A549 (cell line): Measurements from ENCODE around the gene NFIL3. TPM values are rescaled to one million over a fixed set of nuclear protein-coding genes. Genes with fewer than 3 reads are reported as not detected.
"Not testable (repeated sequence)": the region's sequence is repeated elsewhere in the genome, so short reads cannot be mapped to it uniquely, and the experiment has no call there.

Experiments
- ATAC-seq, 2 experiments: fragments of 200-7000 bp in 1 of 2; fragments of >200 bp in 1 of 2; cut with Nextera tagmentation in 1 of 2; cut with Tn5 transposase in 1 of 2; 3 replicates each; pipeline versions ENCODE4 v1.8.0 to v1.9.1; 2018 to 2020; ENCODE audit warnings: mild to moderate bottlenecking in 1 of 2, moderate library complexity in 1 of 2
- CTCF ChIA-PET: fragments of 300-600 bp; sonication (Branson Sonifier 250); formaldehyde crosslinking; extraction: SDS; loops from one replicate; lab custom pipeline; 2021; ENCODE audit warnings: antibody characterized with exemption, inconsistent platforms; lab: Yijun Ruan, JAX
- POLR2A ChIA-PET: fragments of 350-600 bp; formaldehyde crosslinking; extraction: SDS; loops from one replicate; lab custom pipeline; 2021; ENCODE audit warnings: antibody characterized with exemption, inconsistent platforms; lab: Yijun Ruan, JAX
- DNase-seq, 2 experiments: peaks; one replicate each; pipeline versions ENCODE4 v3.0.0 to v3.0.0-alpha.2; 2011 to 2016; ENCODE audit warnings: low read depth in 1 of 2, low spot score in 1 of 2
- FAIRE-seq: peaks from 2 replicates; lab custom pipeline; 2011; peaks lifted over from hg19 to GRCh38; lab: Jason Lieb, UNC
- H3K27ac ChIP-seq, 2 experiments: fragments of >200 bp; sonication (Bioruptor Twin); formaldehyde crosslinking; 3 replicates each; pipeline ENCODE4 v1.5.1; 2016 to 2017
- H3K4me1 ChIP-seq: fragments of >200 bp; sonication (Bioruptor Twin); formaldehyde crosslinking; 3 replicates; pipeline ENCODE4 v1.6.1; 2016
- H3K4me2 ChIP-seq: fragments of >200 bp; sonication (Bioruptor Twin); formaldehyde crosslinking; 3 replicates; pipeline ENCODE4 v1.6.1; 2016
- H3K4me3 ChIP-seq: fragments of >200 bp; sonication (Bioruptor Twin); formaldehyde crosslinking; 3 replicates; pipeline ENCODE4 v1.5.1; 2016
- H3K9me3 ChIP-seq: fragments of >200 bp; sonication (Bioruptor Twin); formaldehyde crosslinking; 3 replicates; pipeline ENCODE4 v1.6.1; 2016
- ATOH8 ChIP-seq: fragments of 250-450 bp; sonication (Bioruptor Pico); IDR thresholded peaks from 2 replicates; pipeline ENCODE4 v1.5.0; 2020; ENCODE audit warnings: low read depth, mild to moderate bottlenecking, moderate library complexity
- CEBPB ChIP-seq, 2 experiments: fragments of >200 bp in 1 of 2; sonication (Bioruptor Twin) in 1 of 2; formaldehyde crosslinking in 1 of 2; IDR thresholded peaks; 2 replicates each; pipeline ENCODE4 v1.6.1; 2012 to 2016
- EHMT2 ChIP-seq: fragments of 200-600 bp; sonication (generic); IDR thresholded peaks from 2 replicates; pipeline ENCODE4 v1.6.1; 2016; ENCODE audit warnings: antibody characterized with exemption, low read depth, mild to moderate bottlenecking, moderate library complexity
- FOSB ChIP-seq: fragments of 250-450 bp; sonication (Bioruptor Pico); IDR thresholded peaks from 2 replicates; pipeline ENCODE4 v1.5.0; 2020; ENCODE audit warnings: mild to moderate bottlenecking, moderate library complexity
- FOSL2 ChIP-seq, 2 experiments: fragments of 450-650 bp in 1 of 2; fragments of >200 bp in 1 of 2; sonication (Bioruptor Twin) in 1 of 2; formaldehyde crosslinking; IDR thresholded peaks; 2 replicates each; pipeline versions ENCODE4 v1.5.0 to v1.6.1; 2016 to 2020; ENCODE audit warnings: mild to moderate bottlenecking in 1 of 2, moderate library complexity in 1 of 2
- GATA3 ChIP-seq: IDR thresholded peaks from 2 replicates; pipeline ENCODE4 v1.6.1; 2012; ENCODE audit warnings: borderline replicate concordance
- HES2 ChIP-seq: fragments of >200 bp; sonication (Bioruptor Twin); formaldehyde crosslinking; IDR thresholded peaks from 2 replicates; pipeline ENCODE4 v1.6.1; 2016
- HMGXB4 ChIP-seq: fragments of 250-450 bp; sonication (Bioruptor Pico); IDR thresholded peaks from 2 replicates; pipeline ENCODE4 v1.5.0; 2021; ENCODE audit warnings: mild to moderate bottlenecking, moderate library complexity, borderline replicate concordance
- HOXA7 ChIP-seq: fragments of 250-450 bp; sonication (Bioruptor Pico); IDR thresholded peaks from 2 replicates; pipeline ENCODE4 v1.5.0; 2020; ENCODE audit warnings: mild to moderate bottlenecking, moderate library complexity
- KDM1A ChIP-seq: fragments of 200-600 bp; sonication (generic); IDR thresholded peaks from 2 replicates; pipeline ENCODE4 v1.6.1; 2016; ENCODE audit warnings: low read depth, mild to moderate bottlenecking
- KDM5A ChIP-seq: fragments of 200-600 bp; sonication (generic); IDR thresholded peaks from 2 replicates; pipeline ENCODE4 v1.6.1; 2016; ENCODE audit warnings: antibody characterized with exemption, mild to moderate bottlenecking
- MYC ChIP-seq: IDR thresholded peaks from 2 replicates; pipeline ENCODE4 v1.6.1; 2012; ENCODE audit warnings: mild to moderate bottlenecking, inconsistent platforms, low read length, improper control_type of control experiment, borderline replicate concordance
- PBX3 ChIP-seq: IDR thresholded peaks from 2 replicates; pipeline ENCODE4 v1.6.1; 2012
- RCOR1 ChIP-seq: fragments of 150-350 bp; IDR thresholded peaks from 2 replicates; pipeline ENCODE4 v1.6.1; 2014; ENCODE audit warnings: antibody characterized with exemption, low read length, low read depth
- REST ChIP-seq: fragments of 200-600 bp; sonication (generic); IDR thresholded peaks from 2 replicates; pipeline ENCODE4 v1.6.1; 2016; ENCODE audit warnings: antibody characterized with exemption, mild to moderate bottlenecking, moderate library complexity
- RFX5 ChIP-seq: fragments of 450-650 bp; IDR thresholded peaks from 2 replicates; pipeline ENCODE4 v1.7.1; 2014; ENCODE audit warnings: antibody characterized with exemption, mild to moderate bottlenecking, moderate library complexity
- ZC3H11A ChIP-seq: fragments of 450-650 bp; IDR thresholded peaks from 2 replicates; pipeline ENCODE4 v1.6.1; 2014; ENCODE audit warnings: antibody characterized with exemption, mild to moderate bottlenecking
- ZNF302 ChIP-seq: fragments of 250-450 bp; sonication (Bioruptor Pico); IDR thresholded peaks from 2 replicates; pipeline ENCODE4 v1.9.0; 2021; ENCODE audit warnings: inconsistent platforms, mild to moderate bottlenecking, moderate library complexity
- WGBS: methylation state at CpG from one replicate; pipeline ENCODE4 v1.1.6; 2017; ENCODE audit errors: missing lambda C conversion rate; 5-methylcytosine and 5-hydroxymethylcytosine counted together
- polyA plus RNA-seq, 4 experiments: library from polyadenylated mRNA; depleted of rRNA in 3 of 4; stranded (reverse); fragments of >200 nt; fragmentation: RNase III in 1 of 4; extraction: RNeasy Plus Mini Kit Qiagen cat#74134 plus additional on column Dnase treatment in 1 of 4; gene quantifications; 2 replicates in 3 of 4; 3 replicates in 1 of 4; pipeline ENCODE4 v1.2.3, GENCODE V29; 2011 to 2017

Gene NFIL3
- polyA plus RNA-seq, 2 of the 4 experiments (the other 2 are of a cell fraction) = 10.5 to 16.1 TPM

GRCh38 chr9:91371894-91372293 is 51.7 kb downstream of the NFIL3 start:
- Histone ChIP-seq H3K9me3 (0 out of 3 replicates have a peak, but pooled peaks cover 3% of the 10 kb centered on the region), H3K4me2 (no peak overlapping the region), H3K4me3 (no peak overlapping the region), H3K27ac (no peak overlapping the region), H3K4me1 (no peaks in the 10 kb centered on the region)
- no peak for ATAC-seq
- DNase-seq = no peak
- WGBS = 52% methylated on average over 1 of the region's 1 CpG
- CTCF ChIA-PET = interaction anchor here (0.7 to 1.9 kb wide), 4 partner anchors 11 to 457 kb away, joined by 3 to 8 read pairs (median 4); no protein-coding TSS in a partner anchor
- FAIRE-seq = no peak
- TF ChIP-seq ZNF302 (CRISPR knock-in tag) = no peak
- no peak for TF ChIP-seq HMGXB4 (CRISPR knock-in tag)
- TF ChIP-seq RCOR1 = no peak
- TF ChIP-seq FOSB (CRISPR knock-in tag) = no peak
- TF ChIP-seq KDM1A = no peak
- no peak for TF ChIP-seq ZC3H11A
- no peak for TF ChIP-seq RFX5
- no peak for TF ChIP-seq HES2
- POLR2A ChIA-PET = interaction anchor here (0.7 kb wide), 1 partner anchor 53 kb away, joined by 3 read pairs; no protein-coding TSS in a partner anchor

GRCh38 chr9:91370006-91370405 is 53.6 kb downstream of the NFIL3 start:
- POLR2A ChIA-PET, H3K4me1 ChIP-seq, H3K4me2 ChIP-seq, H3K27ac ChIP-seq, CTCF ChIA-PET, DNase-seq, H3K9me3 ChIP-seq, H3K4me3 ChIP-seq, FAIRE-seq, ATAC-seq: not testable (repeated sequence)
- 56% methylated on average over 3 of the region's 3 CpGs for WGBS

- Histone ChIP-seq H3K27ac (no peak overlapping the region), H3K4me2 (no peak overlapping the region), H3K4me3 (no peak overlapping the region), H3K4me1 (peaks cover 14% of the 10 kb centered on the region), H3K9me3 (0 out of 3 replicates have a peak, but pooled peaks cover 3% of the 10 kb centered on the region)
- ChIA-PET POLR2A (no interaction called here), CTCF (no interaction called here)
- no peak for TF ChIP-seq ATOH8 (CRISPR knock-in tag)
- no peak for TF ChIP-seq EHMT2
- TF ChIP-seq GATA3 = no peak
- no peak for TF ChIP-seq HOXA7 (CRISPR knock-in tag)
- no peak for TF ChIP-seq FOSL2 (IDR thresholded peaks at IDR 0.05)
- TF ChIP-seq FOSL2 (CRISPR knock-in tag; IDR thresholded peaks at IDR 0.05) = no peak
- TF ChIP-seq CEBPB (IDR thresholded peaks at IDR 0.05) = no peak
- no peak for TF ChIP-seq RFX5
- TF ChIP-seq PBX3 = no peak
- no peak for TF ChIP-seq MYC
- no peak for TF ChIP-seq KDM1A
- TF ChIP-seq KDM5A = no peak
- no peak for TF ChIP-seq REST
- TF ChIP-seq HMGXB4 (CRISPR knock-in tag) = no peak
- ATAC-seq = no peak
- no peak for FAIRE-seq
- no peak for DNase-seq
- WGBS = 56% methylated on average over 3 of the region's 3 CpGs
These were observed 58.9 kb downstream of the NFIL3 start for GRCh38 chr9:91364702-91365101.
